D341Med (cell line): ENCODE results near the gene CASZ1.

ENCODE experiments used
- DNase-seq: peaks from one replicate; pipeline ENCODE4 v3.0.0; 2012; ENCODE audit warnings: low spot score

CASZ1 gene

DNA sequence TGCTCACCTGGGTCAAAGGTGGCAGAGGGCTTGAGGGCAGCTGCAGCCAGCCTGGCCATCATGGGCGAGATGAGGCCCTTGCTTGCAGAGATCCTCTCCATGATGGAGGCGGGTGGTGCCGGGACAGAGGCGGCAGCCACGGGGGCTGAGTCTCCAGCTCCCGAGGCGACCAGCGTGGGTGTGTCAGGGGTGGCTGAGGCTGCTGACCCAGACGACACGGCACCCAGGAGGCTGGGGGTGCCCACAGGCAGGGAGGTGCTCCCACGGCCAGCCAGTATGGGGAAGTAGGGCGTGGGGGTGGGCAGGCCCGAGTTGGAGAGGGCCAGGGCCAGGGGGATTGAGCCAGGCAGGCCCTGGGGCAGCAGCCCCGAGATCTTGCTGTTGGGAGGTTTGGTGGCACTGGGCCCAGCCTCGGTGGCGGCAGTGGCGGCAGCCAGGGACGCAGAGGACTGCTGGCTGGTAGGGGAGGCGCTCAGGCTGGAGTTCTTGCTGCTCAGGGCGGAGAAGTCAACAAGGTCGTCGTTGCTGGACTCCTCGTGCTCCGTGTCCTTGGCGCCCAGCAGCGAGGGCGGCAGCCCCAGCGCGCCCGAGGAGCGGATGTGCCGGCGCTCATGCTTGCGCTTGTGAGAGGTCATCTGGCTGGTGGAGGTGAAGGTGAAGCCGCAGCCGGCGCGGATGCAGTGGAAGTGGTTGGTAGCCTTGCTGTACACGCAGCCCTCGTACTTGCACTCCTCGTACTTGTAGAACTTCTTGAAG is 142.9 kb downstream of the CASZ1 start:
- no peak for DNase-seq

DNA sequence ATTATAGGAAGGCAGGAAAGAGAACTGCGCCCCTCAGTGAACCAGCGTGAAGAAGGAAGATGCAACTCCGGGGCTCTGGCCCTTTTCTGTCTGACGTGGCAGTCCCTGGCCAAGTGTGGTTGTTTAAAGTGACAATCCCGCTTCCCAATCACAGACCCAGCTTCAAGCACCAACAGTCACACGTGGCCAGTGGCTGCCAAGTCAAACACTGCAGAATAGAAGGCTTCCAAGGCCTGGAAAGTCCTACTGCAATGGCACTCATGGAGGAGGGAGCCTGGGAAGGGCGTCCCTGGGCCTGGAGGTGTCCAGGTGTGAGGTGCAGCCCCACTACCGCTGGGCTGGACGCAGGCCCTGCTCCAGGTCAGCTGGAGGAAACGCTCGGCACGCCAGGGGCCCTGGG is 143.8 kb downstream of the CASZ1 start:
- no peak for DNase-seq

DNA sequence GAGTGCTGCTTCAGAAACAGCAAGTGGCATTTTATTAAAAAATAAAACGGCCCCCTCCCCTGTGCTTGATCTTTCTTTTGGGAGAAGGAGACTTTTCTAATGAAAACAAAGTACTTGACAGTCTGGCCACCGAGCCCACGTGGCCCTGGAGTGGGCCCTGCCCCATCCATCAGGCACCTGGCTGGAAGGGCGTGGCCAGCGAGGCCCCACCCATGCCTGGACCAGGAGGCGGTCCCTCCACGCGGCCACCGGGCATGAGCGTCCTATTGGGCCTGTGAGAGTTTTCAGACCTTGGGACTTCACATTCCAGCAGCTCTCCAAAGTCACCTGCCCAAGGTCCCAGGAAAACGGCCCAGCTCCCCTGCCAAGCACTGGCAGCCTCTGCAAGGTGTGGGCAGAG is 144.7 kb downstream of the CASZ1 start:
- no peak for DNase-seq

DNA sequence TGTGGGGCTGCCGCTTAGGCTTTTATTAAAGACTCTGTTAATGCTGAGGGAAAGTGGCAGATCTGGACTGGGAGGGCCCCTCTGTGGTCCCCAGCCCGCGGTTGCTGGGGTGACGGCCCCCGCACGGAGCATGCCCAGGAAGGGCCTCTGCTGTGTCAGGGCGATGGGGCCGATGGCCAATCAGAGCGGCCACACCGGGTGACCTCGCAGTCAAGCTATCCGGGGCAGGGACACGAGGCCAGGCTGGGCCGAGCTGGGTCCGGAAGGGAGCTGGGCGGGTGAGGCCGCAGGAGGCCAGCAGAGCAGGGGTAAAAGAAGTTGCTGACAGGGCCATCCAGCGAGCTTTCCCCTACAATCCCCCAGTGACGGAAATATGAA is 145.1 kb downstream of the CASZ1 start:
- no peak for DNase-seq

DNA sequence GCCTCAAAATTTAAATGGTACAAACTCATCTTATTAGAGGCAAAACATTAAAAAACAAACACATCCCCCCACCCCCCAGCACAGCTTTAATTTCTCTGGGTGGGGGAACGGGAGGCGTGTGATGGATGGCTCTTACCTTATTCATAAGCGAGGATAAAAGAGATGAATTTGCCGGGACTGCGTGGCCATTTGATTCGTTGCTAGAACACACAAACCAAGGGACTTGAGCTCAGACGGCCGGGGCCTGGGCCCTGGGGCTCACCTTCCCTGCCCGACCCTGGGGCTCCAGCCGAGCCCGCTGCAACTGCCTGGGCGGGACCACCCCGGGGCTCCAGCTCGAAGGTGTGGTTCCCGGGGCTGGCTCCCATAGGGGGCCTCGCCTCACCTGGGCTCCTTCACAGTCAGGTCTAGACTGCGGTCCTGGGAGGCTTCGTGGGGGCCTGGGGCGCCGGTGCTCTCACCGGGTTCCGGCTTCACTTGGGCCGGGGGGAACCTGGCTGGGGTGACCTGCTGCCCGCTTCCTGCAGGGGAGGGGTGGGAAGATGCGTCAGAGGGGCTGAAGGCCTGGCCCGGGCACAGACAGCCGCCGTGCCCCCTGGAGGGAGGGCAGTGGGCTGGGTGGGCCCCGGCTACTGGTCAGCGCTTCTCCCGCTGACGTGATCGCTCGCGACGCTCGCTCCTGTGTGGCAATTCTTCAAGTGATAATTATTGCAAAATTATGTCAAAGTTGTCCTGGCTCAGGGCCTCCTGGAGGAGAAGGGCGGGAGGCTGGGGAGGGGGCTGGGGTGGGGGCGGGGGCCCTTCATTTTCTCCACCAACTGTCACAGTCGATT is 145.7 kb downstream of the CASZ1 start:
- no peak for DNase-seq

- DNase-seq: no peak
Measured at GRCh38 chr1:10649517-10650201, 146.8 kb downstream of the CASZ1 start.

GRCh38 chr1:10648689-10649516 is 147.5 kb downstream of the CASZ1 start:
- no peak for DNase-seq

- DNase-seq: no peak
Measured at GRCh38 chr1:10647414-10648170, 148.9 kb downstream of the CASZ1 start.

DNA sequence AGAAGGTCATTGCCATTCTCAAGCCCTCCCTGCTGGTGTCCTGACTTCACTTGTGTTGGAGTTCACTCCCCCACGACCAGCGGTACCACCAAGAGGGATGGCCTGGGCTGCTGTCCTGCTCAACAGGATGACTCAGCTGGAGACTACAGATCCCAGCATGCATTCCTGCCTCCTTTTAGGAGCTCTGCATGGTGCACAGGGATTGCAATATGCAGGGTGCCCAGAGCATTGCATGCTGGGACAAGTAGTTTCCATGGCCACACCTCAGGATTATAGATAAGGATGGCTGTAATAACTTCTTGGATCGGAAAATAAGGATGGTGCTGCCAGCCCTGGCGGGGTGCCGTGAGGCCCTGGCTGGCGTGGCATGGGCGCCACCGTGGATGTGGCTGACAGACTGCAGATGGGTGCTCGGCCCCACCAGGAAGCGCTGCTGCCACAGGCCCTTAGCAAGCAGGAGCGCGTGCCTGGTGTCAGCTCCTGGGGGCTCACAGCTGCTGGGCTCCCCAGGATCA is 150.0 kb downstream of the CASZ1 start:
- no peak for DNase-seq

- DNase-seq: no peak
Measured at GRCh38 chr1:10644307-10645128, 151.9 kb downstream of the CASZ1 start.

DNA sequence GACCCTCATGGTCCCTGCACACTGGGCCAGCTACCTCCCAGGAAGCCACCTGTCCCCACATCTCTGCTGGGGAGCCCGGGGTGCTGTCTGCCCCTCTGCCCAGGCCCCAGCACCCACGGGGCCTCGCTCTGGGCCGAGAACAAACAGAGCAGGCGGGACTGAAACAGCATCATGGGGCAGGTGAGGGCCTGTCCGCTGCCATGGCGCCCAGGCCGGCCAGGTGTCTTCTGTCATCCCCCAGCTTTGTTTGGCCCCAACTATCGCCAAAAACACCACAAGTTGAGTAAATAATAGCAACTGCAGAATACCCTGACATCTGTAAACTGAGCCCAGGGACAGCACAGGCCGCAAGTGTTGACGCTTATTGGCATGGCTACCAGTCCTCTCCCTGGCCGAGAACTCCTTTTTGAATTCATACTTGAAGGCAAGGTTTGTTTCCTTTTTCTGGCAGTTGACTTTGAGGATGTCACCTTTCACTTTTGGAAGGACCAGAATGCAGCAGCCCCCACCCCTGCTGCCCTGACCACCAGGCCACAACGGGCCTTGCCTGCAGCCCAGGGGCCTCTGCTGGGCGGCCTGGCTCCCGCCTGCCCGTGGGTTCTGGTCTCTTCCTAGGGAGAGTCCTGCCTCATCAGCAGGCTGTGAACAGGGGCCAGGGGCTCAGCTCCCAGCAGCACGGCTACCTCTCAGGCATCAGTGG is 152.7 kb downstream of the CASZ1 start:
- DNase-seq: no peak

DNA sequence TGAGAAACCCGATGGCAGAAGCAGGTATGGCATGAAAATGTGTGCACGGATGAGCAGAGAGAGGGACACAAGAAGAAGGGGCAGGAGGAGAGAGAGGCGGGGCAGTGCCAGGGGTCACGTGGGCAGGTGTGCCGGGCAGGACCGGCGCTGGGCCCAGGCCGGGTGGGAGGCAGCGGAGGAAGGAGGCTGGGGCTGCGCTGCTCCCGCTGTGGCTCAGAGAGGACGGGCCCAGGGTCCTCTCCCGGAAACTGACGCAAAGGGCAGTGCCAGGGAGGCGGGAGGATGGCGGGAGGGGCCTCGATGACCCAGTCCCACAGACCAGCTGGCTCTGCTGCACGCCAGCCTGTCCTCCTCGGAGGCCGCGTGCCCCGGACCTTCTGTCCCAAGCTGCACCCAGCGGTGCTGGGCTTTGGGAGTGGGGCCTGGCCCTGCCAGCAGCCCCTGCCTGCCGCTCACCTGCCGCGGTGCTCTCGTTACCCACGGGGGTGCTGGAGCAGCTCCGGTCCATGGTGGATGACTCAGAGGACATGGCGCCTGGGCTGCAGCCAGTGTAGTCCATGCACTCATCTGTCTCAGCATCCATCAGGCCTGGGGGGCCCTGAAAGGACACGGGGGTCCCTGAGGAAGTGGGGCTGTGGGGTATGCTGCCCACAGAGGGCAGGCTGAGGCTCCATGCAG is 153.9 kb downstream of the CASZ1 start:
- DNase-seq: no peak

GRCh38 chr1:10641976-10642375 is 154.5 kb downstream of the CASZ1 start:
- no peak for DNase-seq

DNA sequence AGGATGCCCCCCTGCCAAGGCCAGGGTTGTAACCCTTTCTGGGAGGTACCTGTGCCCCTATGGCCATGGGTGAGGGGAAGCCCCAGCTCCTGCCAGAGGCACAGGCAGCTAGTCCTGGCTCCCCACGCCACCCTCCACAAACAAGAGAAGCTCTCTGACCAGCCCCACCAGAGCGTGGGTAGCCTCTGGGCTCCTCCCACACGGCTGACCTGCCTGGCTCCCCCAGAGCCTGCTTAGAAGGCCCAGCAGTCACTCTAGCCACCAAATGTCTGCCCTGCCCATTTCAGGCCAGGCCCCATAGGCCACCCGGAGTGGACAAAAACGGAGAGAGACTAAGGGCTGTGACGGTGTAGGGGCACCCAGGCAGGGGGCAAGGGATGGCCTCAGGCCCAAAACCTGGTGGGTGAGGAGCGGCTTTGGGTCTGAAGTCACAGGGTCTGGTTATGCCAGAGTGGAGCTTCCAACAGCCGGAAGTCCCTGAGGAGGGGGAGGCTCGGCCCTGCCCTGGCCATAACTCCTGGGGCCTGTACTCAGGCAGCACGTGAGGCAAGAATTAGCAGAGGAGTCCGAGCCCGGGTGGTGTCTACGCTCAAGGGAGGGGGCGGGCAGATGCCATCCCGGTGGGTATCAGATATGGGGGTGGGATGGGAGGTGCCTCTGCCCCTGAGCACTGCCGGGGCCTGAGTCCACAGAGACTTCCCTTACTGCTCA is 155.4 kb downstream of the CASZ1 start:
- no peak for DNase-seq

GRCh38 chr1:10639775-10640578 is 156.5 kb downstream of the CASZ1 start:
- DNase-seq: peak; percentile 64

GRCh38 chr1:10639011-10639774 is 157.3 kb downstream of the CASZ1 start:
- no peak for DNase-seq

- DNase-seq: no peak
Measured at GRCh38 chr1:10638559-10639005, 157.9 kb downstream of the CASZ1 start.
